Renal cortex interstitium (tissue), 11 donors: ENCODE data around the gene SUGP1. TPM values are rescaled to one million over a fixed set of nuclear protein-coding genes. Genes with fewer than 3 reads are reported as not detected.

Source experiments
- DNase-seq, 11 donors: peaks; one replicate each; pipeline ENCODE4 v3.0.0-alpha.2; 2013; ENCODE audit warnings: low read depth in 9 of 11, low spot score in 4 of 11; ENCODE audit errors: extremely low read depth in 1 of 11
- polyA plus RNA-seq, 3 donors: library from polyadenylated mRNA; unstranded; fragments of 120-200 nt; gene quantifications; one replicate each; pipeline ENCODE4 v1.2.1, GENCODE V29; 2013; ENCODE audit not compliant: insufficient read length in 3 of 3

The SUGP1 gene
- polyA plus RNA-seq, 3 donors, result 50.4 to 65.1 (median 64.6) TPM

DNA sequence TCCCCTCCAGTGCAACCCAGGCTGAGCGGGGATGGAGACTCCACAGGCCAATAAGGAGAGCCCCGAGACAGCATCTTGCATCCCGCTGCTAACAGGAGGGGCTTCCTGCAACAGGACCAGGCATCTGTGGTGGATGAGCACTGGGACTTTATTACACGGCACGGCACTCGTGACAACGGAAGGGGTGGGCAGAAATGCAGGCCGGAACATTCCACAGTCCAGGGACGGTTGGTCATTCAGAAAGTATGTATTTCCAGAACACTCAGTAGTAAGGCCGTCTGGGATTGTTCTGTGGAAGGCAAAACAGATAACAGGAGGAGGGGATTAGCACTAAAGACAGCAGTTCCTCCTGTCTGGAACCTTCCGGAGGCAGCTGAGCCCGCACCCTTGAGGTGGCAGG is 43.9 kb downstream of the SUGP1 start:
- no peak for DNase-seq

DNA sequence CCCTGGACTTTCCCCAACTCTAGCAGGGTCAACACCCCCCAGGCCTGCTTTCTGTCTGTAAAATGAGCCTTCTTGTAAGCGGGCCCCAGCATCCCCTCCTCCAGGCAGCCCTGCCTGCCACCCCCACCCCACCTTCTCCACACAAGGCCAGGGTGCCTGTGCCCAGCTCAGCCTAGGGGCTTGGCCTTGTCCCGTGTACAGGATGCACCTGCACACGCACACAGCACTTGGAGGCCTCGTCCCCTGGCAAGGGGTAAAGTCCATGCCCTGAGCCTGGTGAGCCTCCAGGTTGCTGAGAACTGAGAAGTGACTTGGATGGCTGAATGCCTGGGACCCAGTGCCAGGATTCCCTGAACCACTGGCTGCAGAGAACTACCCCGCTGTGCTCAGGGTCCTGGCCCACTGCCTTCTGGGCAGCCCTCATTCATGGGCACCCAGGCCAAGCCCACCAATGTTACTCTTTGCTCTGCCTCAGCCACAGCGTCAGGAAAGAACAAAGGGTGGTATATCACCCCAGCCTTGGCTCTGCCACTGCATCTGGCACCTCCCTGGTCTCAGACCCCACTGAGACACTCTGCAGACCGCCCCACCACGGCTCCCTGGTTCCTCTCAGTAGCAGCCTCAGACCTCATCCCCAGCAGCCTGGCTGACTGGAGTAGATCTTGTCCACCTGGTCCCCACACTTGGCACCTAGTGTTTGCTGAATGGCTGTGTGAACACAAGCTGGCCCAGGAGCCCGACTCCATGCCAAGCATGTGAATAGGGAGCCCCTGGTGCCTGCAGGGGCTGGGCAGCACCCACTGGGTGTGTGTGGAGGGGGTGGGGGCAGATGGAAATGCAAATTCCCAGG is 45.4 kb downstream of the SUGP1 start:
- no peak for DNase-seq

DNA sequence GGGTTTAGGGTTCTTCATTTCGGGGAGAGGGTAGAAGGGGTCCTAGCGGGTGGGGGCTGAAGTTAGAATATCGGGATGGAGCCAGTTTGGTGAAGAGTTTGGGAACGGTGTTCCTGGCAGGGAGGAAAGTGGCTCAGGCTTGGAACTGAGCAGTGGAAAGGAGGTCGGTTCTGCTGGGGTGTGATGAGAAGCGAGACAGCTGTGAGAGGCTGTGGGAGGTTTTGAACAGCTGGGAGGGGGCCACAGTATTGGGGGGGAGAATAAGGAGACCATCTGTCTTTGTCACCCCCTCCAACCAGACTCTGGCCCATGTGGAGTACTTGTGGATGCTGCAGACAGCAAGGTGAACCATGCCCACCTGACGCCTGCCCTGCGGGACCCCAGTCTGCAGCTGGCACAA is 46.2 kb downstream of the SUGP1 start:
- no peak for DNase-seq

GRCh38 chr19:19271828-19272599 is 48.3 kb downstream of the SUGP1 start:
- no peak for DNase-seq

- DNase-seq, result no peak
These were observed 49.3 kb downstream of the SUGP1 start for GRCh38 chr19:19270749-19271571.

DNA sequence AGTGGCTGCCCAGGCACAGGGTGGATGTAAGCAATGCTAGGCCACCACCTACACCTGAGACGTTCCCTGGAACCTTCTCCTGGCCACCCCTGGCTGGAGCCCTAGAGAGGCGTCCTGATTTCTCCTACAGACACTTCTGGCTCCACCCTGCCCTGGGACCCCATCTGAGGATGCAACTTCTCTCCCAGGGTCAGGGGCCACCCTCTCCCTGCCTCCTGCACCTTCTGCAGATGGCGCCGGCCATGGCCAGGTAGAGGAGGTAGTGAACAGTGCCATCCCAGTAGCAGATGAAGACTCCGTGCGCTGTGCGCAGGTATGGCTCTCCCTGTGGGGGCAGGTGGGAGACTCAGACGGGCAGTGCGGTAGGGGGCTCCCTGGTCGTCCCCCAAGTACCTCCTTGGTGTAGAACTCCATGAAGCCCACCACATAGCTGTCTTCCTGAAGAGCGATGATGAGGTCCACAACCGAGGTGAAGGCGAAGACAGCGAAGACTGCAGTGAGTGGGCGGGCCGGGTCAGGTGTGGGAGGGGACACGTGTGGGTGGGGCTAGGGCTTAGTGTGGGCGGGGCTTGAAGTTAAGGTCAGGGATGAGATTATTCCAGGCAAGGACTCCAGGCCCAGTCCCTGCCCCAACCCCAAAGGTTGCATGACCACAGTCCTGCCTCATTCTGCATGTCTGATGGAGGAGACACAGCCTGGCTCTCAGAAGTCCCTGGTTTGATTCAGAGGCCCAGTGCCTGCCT is 50.2 kb downstream of the SUGP1 start:
- DNase-seq, result no peak

DNA sequence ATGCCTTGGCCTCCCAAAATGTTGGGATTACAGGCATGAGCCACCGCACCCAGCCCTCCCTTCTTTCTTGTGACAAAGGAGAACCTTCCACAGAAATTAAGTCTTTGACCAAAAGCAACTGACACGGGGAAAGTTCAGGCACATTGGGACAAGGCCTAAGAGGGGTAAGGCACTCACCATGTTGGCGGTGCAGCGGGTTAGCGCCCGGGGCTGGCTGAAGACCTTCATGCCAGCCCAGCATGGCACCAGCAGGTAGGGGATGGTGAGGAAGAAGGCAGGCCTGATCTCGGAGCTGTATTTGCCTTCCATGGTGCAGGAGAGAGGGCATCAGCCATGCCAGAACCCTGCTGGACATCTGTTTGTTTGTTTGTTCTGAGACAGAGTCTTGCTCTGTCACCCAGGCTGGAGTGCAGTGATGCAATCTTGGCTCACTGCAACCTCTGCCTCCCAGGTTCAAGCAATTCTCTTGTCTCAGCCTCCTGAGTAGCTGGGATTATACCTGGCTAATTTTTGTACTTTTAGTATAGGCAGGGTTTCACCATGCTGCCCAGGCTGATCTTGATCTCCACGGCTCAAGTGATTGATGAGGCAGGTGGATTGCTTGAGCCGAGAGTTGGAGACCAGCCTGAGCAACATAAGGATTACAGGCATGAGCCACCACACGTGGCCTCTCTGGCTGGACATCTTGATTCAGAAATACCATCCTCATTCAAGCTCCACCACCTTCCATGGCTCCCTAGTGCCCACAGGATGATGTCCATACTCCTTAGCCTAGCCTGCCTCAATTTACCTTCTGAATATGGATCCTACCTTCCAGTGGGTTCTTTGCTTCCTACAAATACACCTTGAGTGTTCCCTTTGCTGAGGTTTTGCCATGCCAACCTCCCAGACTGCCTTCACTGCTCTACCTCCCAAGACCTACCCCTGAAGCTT is 51.6 kb downstream of the SUGP1 start:
- no peak for DNase-seq

- DNase-seq, result no peak
These were observed 53.0 kb downstream of the SUGP1 start for GRCh38 chr19:19267305-19267704.

GRCh38 chr19:19263886-19264487 is 56.3 kb downstream of the SUGP1 start:
- no peak for DNase-seq

- DNase-seq, result no peak
These were observed 57.9 kb downstream of the SUGP1 start for GRCh38 chr19:19262190-19263057.

DNA sequence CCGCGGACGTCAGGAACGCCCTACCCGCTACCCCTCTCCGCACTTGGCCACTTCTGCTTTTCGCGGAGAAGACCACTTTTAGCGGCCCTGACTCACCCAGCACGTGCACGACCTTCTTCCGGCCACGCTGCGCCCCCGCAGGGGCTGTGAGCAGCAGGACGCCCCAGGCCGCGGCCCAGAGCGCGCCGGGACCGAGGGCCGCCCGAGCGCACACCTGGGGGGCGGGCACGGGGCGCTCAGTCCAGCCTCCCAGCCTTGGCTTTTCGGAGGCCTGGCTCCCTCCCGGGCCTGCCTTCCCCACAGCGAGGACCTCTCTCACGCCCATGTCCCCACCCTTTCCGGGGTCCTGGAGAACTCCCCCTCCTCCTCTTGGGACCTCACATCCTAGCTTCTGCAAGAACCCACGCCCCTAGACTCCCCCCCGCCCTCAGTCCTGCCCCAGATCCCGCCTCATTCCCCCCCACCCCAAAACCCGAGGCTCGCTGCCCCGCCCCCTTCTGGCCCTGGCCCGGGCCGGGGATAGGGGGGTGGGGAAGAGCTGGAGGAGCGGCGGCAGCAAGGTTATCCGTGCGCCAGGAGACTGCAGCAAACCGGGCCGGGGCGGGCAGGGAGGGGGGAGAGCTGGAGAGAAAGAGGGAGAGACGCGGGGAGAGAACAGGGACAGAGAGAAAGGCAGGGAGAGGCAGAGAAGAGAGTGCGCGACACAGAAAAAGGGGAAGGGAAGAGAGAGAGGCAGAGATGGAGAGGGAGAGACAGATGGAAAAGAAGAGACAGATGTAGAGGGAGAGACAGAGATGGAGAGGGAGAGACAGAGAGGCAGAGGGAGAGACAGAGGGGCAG is 58.7 kb downstream of the SUGP1 start:
- peak in 1 of 11 donors; percentile 34 for DNase-seq

DNA sequence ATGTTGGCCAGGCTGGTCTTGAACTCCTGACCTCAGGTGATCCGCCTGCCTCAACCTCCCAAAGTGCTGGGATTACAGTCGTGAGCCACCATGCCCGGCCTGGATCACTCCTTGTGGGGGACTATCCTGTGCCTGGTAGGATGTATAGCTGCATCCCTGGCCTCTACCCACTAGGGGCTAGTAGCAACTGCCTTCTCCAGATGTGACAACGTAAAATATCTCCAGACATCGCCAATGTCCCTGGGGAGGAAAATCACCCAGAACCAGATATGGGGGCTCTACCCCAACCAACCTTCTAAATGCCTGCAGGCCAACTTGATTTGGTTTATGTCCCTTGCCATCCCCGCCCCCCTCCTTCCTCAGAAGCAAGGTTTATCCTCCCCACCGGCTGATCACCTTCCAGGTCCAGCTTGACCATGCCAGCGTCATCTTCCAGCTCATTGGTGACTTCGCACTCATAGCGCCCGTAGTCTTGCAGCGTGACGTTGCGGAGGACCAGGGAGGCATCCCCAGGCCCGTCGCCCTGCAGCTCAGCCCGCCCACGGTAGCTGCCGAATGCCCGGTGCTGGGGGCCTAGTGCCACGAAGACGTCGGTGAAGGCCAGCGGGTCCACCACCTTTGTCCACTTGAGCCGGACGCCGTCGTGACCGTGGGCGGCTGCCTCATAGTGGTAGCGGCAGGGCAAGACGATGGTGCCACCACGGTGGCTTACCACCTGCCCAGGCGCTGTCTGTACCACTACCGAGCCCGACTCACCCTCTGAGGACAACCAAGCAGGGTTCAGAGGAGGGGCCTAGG is 59.7 kb downstream of the SUGP1 start:
- DNase-seq, result no peak

GRCh38 chr19:19259741-19260140 is 60.6 kb downstream of the SUGP1 start:
- no peak for DNase-seq

DNA sequence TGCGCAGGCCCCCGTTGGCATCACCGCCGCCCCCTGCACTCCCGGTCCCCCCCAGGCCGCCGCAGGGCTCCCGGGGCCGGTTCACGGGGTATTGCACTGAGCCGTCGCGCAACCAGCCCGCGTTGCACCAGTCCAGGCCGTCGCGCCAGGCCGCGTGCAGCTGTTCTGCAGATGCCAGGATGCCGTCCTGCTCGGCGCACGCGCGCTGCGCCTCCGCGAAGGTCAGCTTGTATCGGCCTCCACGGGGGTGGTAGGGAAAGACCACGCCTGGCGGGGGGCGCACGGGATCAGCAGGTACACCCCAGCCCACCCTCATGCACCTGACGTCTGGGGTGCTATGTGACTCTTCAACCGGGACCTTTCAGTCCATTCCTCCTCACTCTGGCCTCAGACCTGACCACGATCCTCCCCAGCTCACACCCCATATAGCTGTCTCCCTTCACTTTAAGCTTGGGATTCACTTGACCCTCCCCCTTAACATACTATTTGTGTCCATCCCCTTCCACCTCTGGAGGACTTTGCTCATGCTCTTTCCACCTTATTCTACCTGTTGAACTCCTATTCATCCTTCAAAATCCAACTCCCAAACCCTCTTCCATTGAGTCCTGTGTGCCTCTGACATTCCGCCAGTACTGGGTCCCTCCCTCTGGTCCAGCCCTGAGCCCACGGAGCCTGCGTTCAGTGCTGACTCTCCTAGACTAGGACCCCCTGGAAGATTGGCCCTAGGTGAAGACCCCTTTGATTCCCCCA is 61.5 kb downstream of the SUGP1 start:
- DNase-seq, result no peak
